Stimulated activated CD4-positive, alpha-beta T cell treated with anti-CD3 and anti-CD28 coated beads, Interleukin-2, amount 100 ng/mL, for 4 hours (primary cell): ENCODE data around the gene DHX34.
"Not testable (repeated sequence)": the region's sequence is repeated elsewhere in the genome, so short reads cannot be mapped to it uniquely, and the experiment has no call there.

ENCODE experiments used
- DNase-seq: peaks from one replicate; pipeline ENCODE4 v3.0.0-alpha.2; 2020; ENCODE audit warnings: low read depth

Gene DHX34

DNA sequence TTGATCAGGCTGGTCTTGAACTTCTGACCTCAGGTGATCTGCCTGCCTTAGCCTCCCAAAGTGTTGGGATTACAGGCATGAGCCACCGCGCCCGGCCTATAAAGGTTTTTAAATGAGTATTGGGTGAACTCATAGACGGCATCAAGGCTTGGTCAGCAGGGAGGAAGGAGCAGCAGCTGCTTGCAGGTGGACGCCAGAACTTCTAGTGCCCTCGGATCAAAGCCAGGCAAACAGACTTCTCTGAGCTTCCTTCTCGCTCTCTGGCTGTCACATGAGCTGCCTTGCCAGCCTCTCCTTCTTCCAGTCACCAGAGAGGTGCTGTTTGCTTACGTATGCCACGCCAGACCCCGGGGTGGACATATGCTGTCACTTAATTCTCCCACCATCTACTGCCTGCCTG lies 16.3 kb downstream of the DHX34 start:
- not testable (repeated sequence) for DNase-seq

DNA sequence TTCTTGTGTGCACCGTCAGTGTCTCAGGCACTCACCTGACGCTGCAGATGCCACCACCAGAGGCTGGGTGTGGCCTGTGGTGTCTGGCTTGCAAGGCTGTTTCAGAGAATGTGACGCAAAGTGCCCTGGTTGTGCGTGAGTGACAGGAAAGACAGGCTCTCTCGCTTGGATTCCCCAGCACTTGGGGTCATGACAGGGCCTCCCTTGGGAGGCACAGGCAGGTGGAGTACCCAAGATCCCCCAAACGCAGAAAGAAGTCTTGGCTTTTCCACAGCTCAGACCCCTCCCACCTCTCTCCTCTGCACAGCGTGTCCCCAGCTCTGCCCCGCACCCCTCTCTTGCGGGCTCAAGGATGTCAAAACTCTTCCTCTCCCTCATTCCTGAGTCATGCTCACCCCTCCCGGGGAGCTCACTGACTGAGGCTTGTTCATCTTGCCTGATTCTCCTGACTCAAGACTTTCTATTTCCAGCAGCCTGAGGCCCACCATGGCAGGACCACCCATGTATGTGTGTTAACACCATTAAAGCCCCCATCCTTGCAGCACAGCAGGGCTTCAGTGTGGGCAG lies 21.0 kb downstream of the DHX34 start:
- no peak for DNase-seq

DNA sequence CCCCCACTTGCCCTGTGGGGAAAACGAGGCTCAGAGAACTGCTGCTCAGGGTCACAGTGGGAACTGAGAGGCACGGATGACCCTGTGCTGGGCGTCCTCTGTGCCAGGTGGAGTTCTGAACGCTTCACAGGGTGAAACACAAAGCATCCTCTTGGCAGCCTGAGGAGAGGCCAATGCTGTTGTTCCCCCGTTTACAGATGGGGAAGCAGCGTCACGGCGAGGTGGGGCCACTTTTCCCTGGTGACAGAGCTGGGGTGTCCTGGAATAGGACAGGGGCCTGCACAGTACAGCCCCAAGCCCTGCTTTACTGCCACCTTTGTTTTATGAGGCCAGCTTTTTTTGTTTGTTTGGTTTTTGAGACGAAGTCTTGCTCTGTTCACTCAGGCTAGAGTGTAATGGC lies 22.1 kb downstream of the DHX34 start:
- DNase-seq = no peak

DNA sequence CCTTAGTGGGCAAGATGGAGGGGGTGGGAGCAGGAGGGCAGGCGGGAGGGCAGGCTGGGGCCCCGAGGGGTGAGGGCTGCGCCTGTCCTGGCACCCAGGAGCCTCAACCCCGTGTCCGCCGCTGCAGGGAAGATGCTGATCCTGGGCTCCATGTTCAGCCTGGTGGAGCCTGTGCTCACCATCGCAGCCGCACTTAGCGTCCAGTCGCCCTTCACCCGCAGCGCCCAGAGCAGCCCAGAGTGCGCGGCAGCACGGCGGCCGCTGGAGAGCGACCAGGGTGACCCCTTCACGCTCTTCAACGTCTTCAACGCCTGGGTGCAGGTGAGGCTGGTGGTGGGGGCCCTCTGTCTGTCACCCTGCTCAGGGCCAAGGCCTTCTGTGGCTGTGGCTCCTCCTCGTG lies 23.5 kb downstream of the DHX34 start:
- DNase-seq = no peak

DNA sequence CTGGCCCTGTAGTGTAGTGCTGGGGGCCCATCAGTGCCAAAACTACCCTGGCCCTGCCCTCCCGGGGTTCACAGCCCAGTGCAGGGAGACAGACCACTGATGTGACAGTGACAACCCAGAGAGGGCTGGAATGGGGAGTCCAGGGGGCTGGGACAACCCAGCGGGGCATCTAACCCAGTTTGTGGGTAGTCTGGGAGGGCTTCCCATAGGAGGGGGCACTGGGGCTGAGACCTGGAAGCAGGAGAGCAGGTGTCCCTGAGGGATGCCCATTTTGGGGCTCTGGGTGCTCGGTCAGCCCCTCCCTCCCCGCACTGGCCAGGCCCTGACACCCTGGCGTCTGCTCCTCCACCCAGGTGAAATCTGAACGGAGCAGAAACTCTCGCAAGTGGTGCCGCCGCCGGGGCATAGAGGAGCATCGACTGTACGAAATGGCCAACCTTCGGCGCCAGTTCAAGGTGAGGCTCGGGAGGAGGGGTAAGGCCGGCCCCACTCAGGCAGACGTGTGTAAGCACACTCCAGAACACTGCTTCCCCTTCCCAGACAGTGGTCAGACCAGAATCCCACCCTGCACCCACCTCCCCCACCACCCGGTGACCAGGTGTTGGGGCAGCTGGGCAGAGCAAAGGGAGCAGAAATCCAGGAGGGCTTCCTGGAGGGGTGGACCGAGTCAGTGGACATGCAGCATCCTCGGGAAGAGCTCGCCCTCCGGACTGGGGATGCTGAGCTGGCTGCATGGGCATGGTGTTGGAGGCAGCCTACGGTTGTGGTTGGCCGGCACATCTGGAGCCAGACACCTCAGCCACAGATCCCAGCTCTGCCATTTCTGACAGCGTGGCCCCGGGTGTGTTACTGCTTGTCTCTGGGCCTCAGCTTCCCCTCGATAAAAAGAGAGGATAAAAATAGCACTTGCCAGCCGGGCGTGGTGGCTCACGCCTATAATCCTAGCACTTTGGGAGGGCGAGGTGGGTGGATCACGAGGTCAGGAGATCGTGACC lies 24.4 kb downstream of the DHX34 start:
- DNase-seq = no peak

DNA sequence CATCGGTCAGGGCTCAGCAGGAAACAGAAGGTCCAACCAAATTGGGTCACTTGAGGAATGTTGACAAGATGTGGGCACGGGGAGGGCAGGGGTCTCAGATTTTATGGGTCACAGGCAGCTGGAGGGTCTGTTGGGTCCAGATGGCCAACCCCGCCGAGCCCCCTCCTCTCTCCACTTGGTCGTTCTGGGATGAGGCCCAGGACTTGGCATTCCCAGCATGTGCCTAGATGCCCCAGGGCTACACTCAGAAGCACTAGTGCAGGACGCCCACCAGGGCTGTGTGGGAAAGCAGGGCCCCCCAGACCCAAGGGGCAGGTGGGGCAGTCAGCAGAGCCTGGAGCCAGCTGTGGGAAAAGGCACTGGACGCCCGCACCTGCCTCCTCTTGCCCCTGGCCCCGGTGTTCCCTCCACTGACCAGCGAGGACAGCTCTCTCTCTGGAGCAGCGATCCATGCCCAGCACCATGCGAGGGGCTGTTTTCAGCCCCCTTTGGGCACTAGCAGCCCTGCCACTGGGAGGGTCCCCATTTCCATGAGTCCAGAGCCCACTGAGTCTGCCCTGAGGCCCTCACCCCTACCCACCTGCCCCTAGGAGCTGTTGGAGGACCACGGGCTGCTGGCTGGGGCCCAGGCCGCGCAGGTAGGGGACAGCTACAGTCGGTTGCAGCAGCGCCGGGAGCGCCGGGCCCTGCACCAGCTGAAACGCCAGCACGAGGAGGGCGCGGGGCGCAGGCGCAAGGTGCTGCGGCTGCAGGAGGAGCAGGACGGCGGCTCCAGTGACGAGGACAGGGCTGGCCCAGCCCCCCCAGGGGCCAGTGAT lies 26.0 kb downstream of the DHX34 start:
- DNase-seq = no peak

DNA sequence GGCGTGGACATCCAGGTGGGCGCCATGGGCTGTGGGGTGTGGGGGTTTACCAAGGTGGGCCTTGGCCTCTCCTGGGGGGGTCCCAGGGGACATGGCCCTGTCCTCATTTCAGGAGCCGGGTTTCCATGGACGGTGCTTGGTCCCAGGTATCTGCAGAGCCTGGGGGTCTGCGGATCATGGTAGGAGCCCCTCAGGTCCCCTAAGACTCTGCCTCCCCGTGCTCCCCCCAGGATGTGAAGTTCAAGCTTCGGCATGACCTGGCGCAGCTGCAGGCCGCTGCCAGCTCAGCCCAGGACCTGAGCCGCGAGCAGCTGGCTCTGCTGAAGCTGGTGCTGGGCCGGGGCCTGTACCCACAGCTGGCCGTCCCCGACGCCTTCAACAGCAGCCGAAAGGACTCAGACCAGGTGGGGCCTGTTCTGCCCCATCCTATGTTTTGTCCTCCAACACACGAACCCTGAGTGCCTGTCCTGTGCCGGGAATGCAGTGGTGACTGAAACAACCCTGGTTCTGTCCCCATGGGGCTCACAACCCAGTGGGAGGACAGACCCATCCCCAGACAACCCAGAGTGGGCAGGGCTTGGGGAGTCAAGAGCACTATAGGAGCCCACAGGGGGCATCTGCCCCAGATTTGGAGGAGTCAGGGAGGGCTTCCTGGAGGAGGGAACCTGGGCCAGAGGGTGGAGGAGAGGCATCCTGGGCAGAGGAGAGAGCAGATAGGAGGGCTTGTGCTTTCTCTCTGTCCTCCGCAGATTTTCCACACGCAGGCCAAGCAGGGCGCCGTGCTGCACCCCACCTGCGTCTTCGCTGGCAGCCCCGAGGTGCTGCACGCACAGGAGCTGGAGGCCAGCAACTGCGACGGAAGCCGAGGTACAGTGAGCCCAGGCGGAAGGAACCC lies 26.8 kb downstream of the DHX34 start:
- DNase-seq = no peak

DNA sequence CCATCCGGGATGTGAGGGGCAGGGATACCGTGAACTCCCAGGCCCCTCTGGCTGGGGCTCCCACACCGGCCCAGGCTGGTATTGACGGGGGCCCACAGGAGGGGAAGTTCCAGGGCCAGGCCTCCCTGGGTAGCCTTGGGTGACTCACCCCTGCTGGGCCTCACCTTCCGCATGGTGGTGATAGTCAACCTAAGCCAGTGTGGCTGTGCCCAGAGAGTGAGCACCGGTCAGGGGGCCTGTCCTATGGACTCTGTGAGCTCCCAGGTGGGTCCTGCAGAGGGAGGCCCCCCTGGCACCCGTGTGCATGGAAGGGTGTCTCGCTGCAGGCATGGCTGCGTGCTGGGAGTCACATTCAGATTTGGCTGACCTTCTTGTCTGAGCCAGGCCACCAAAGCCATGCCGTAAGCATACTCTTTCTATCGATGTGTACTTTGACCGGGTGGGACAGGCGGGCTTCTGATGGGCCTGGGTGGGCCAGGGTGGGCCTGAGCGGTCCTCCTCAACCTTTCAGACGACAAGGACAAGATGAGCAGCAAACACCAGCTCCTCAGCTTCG lies 27.6 kb downstream of the DHX34 start:
- DNase-seq = no peak

DNA sequence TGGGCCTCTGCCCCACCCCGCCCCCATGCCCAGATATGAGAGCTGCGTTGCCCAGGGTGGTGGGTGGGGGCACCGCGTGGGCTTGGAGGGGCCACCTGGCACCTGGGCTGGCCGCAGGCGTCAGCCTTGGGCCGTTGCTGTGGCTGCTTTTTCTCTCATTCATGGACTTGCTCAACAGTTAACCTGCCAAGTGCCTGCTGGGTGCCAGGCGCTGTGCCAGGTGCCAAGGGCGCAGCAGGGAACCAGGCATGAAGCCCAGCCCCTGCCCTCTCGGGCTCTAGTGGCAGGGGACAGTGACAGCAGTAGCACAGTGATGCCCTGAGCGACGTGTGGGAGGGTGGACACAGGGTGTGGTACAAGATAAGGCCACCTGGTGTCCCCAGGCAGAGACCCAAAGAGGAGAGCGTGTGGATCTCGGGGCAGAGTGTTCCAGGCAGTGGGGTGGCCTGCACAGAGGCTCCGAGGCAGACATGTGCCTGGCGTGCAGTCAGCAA lies 28.1 kb downstream of the DHX34 start:
- no peak for DNase-seq

DNA sequence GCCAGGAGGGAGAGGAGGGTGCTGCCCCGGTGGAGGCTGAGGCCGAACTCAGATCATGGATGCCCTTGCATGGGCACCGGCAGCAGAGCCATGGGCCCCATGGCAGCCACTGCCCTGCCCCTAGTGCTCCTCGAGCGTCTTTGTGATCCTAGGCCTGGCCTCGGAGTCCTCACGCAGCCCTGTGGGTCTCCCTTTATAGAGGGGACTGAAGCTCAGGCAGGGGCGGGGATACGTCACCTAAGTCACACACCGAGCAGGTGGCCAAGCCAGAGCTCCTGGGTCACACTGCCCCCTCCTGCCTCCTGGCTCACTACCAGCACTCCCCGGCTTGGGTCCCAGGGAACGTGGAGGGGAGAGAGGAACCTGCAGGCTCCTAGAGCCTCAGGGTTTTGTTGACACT lies 28.7 kb downstream of the DHX34 start:
- DNase-seq = no peak

DNA sequence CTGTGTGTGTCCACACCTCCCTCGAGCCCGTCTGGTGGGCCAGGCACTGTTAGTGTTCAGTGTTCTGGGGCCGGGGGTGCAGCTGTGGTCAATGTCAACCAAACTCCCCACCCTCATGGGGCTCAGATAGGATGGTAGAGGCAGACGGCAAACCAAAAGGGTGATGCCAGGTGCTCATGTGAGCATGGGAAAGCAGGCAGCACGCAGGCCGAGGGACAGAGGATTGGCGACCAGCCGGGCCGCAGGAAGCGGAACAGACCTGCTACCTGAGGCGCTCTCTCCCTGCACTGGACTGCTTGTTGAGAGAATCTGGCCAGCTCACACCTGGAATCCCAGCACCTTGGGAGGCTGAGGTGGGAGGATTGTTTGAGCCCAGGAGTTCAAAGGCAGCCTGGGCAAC lies 29.1 kb downstream of the DHX34 start:
- no peak for DNase-seq

DNA sequence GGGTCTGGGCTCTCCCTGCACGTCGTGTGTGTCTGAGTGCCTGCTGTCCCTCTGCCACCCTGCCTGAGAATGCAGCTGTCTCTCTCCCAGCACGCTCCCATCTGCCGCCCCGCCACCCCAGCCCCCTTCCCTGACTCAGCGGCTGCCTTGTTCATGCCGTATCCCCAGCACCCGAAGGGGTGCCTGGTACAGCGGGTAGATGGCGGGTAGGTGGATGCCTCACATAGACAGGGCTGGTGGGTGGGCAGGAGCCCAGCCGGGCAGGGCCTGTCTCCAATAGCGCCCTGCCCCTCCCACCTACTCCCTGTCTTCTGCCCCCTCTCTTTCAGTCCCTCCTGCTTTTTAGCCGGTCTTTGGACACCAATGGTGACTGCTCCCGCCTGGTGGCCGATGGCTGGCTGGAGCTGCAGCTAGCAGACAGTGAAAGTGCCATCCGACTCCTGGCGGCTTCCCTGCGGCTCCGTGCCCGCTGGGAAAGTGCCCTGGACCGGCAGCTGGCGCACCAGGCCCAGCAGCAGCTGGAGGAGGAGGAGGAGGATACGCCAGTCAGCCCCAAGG lies 30.3 kb downstream of the DHX34 start:
- no peak for DNase-seq

DNA sequence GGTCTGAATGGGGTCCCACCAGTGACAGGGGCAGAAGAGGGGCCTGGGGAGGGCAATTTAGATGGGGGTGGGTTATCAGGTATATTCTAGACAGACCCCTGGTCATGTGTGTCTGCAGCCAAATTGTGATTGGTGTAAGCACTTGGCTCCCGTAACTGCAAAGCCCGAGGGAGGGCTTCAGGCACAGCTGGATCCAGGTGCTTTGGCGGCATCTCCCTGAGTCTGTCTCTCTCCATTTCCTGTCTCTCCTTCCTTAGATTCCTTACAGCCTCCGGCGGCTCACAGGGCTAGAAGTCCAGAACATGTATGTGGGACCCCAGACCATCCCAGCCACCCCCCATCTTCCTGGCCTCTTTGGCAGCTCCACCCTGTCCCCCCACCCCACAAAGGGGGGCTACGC lies 31.4 kb downstream of the DHX34 start:
- no peak for DNase-seq

DNA sequence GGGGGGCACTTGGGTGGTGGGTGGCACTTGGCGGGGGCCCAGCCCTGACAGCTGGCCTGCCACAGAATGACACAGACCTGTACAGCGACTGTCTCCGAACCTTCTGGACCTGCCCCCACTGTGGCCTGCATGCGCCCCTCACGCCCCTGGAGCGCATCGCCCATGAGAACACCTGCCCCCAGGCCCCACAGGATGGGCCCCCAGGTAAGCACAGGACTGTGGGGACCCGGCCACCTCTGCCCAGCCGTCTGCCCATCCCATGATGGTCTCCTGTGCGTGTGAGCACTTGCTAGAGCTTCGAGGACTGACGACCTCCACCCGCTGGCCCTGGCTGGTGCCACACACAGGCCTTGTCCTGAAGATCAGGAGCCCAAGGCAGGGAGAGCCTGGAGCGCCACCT lies 32.0 kb downstream of the DHX34 start:
- no peak for DNase-seq

DNA sequence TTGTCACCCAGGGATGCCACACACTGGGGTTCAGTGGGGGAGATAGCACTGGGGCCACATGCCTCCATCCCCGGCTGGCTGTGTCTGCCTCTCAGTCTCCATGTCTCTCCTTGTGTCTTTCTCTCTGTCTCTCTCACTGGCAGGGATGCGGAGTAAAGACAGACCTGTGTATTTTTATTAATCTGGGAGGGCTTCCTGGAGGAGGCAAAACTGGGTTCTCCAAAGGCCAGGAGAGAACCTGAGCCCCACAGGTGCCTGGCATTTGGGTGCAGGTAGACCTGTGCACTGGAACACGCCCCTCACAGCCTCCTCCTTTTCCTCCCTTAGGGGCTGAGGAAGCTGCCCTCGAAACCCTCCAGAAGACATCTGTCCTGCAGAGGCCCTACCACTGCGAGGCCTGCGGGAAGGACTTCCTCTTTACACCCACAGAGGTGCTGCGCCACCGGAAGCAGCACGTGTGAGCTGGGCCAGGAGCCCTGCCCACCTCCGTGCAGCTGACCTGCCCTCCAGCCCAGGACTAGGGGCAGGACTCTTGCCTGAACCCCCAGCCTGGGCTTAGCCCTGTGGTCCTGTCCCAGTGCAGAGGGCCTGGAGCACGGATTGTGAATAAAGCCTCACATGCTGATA lies 32.7 kb downstream of the DHX34 start:
- no peak for DNase-seq

DNA sequence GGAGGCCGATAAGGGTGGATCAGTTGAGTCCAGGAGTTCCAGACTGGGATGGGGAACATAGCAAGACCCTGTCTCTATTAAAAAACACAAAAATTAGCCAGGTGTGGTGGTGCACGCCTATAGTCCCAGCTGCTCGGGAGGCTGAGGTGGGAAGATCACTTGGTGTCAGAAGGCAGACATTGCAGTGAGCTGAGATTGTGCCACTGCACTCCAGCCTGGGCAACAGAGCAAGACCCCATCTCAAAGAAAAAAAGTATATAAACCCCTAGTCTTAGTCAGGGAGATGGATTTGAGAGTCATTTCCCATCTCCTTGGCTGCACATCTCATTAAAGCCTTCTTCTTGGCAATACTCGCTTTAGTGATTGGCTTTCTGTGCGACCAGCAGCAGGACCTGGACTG lies 34.8 kb downstream of the DHX34 start:
- not testable (repeated sequence) for DNase-seq

DNA sequence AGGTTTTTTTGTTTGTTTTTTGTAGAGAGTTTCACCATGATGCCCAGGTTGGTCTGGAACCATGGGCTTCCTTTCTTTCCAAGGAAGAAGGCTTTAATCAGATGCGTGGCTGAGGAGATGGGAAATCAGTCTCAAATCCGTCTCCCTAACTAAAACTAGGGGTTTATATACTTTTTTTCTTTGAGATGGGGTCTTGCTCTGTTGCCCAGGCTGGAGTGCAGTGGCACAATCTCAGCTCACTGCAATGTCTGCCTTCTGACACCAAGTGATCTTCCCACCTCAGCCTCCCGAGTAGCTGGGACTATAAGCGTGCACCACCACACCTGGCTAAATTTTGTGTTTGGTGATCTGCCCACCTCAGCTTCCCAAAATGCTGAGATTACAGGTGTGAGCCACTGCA lies 35.4 kb downstream of the DHX34 start:
- DNase-seq = not testable (repeated sequence)

DNA sequence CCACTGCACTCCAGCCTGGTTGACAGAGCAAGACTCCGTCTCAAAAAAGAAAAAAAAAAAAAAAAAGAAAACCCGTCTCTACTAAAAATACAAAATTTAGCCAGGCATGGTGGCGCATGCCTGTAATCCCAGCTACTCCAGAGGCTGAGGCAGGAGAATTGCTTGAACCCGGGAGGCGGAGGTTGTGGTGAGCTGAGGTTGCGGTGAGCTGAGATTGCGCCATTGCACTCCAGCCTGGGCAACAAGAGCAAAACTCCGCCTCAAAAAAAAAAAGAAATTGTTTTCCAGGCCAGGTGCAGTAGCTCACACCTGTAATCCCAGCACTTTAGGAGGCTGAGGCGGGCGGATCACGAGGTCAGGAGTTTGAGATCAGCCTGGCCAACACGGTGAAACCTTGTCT lies 37.5 kb downstream of the DHX34 start:
- DNase-seq = not testable (repeated sequence)

DNA sequence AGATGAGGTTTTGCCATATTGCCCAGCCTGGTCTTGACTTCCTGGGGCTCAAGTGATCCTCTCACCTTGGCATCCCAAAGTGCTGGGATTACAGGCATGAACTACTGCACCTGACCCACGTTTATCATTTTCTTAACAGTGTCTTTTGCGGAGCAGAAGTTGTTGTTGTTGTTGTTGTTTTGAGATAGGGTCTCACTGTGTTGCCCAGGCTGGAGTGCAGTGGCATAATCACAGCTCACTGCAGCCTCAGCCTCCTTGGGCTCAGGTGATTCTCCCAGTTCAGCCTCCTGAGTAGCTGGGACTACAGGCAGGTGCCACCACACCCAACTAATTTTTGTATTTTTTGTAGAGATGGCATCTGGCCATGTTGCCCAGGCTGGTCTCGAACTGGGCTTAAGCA lies 38.5 kb downstream of the DHX34 start:
- not testable (repeated sequence) for DNase-seq

DNA sequence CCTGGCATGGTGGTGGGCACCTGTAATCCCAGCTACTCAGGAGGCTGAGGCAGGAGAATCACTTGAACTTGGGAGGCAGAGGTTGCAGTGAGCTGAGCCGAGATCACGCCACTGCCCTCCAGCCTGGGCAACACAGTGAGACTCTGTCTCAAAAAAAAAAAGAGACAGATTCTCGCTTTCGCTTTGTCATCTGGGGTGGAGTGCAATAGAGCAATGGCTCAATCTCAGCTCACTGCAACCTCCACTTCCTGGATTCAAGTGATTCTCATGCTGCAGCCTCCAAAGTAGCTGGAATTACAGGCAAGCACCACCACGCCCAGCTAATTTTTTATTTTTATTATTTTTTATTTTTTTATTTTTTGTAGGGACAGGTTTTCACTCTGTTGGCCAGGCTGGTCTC lies 39.6 kb downstream of the DHX34 start:
- DNase-seq = not testable (repeated sequence)
